CD4-positive, alpha-beta memory T cell (primary cell): ENCODE results near the gene SLC25A25. TPM values are rescaled to one million over a fixed set of nuclear protein-coding genes. Genes with fewer than 3 reads are reported as not detected.

Experiments
- CTCF ChIA-PET: fragments of 350-600 bp; sonication (Branson Sonifier 250); formaldehyde crosslinking; loops from one replicate; lab custom pipeline; 2021; ENCODE audit warnings: inconsistent platforms; ENCODE audit not compliant: partially characterized antibody; lab: Charles Lee
- POLR2A ChIA-PET: fragments of 350-600 bp; sonication (Branson Sonifier 250); formaldehyde crosslinking; loops from one replicate; lab custom pipeline; 2021; ENCODE audit not compliant: partially characterized antibody; lab: Charles Lee
- DNase-seq, 5 donors: peaks; one replicate each; pipeline versions ENCODE4 v3.0.0 to v3.0.0-alpha.2; 2020 to 2022; ENCODE audit warnings: mixed read lengths in 1 of 5
- H3K27ac ChIP-seq: one replicate; pipeline ENCODE4 v1.7.0; 2013; ENCODE audit warnings: low read depth, low read length
- H3K27me3 ChIP-seq: 2 replicates; pipeline ENCODE4 v1.7.0; 2013; ENCODE audit warnings: mild to moderate bottlenecking, low read length, moderate library complexity; ENCODE audit not compliant: insufficient read depth
- H3K36me3 ChIP-seq: 2 replicates; pipeline ENCODE4 v1.7.0; 2013; ENCODE audit warnings: mild to moderate bottlenecking, low read length, moderate library complexity; ENCODE audit not compliant: insufficient read depth
- H3K4me1 ChIP-seq: 2 replicates; pipeline ENCODE4 v1.7.0; 2013; ENCODE audit warnings: mild to moderate bottlenecking, low read length, moderate library complexity; ENCODE audit not compliant: insufficient read depth
- H3K4me3 ChIP-seq, 2 donors: one replicate each; pipeline ENCODE4 v1.7.0; 2013; ENCODE audit warnings: low read length in 2 of 2, mild to moderate bottlenecking in 1 of 2
- H3K9me3 ChIP-seq, 2 donors: one replicate each; pipeline ENCODE4 v1.7.0; 2013; ENCODE audit warnings: low read length in 2 of 2, control low read depth in 1 of 2; ENCODE audit not compliant: control insufficient read depth in 1 of 2
- H3K27ac Mint-ChIP-seq, 7 donors: one replicate each; pipeline ENCODE4 v1.8.0; 2020 to 2021; ENCODE audit warnings: mixed read lengths in 7 of 7, mild to moderate bottlenecking in 6 of 7, inconsistent platforms in 3 of 7, moderate library complexity in 3 of 7
- H3K27me3 Mint-ChIP-seq, 2 donors: one replicate each; pipeline ENCODE4 v1.8.0; 2020 to 2021; ENCODE audit warnings: mixed read lengths in 2 of 2
- H3K36me3 Mint-ChIP-seq, 2 donors: one replicate each; pipeline ENCODE4 v1.8.0; 2020 to 2021; ENCODE audit warnings: mixed read lengths in 2 of 2, inconsistent platforms in 1 of 2, mild to moderate bottlenecking in 1 of 2
- H3K4me1 Mint-ChIP-seq, 4 donors: one replicate each; pipeline ENCODE4 v1.8.0; 2020 to 2021; ENCODE audit warnings: mixed read lengths in 4 of 4, mild to moderate bottlenecking in 1 of 4
- H3K4me3 Mint-ChIP-seq, 8 donors: one replicate each; pipeline ENCODE4 v1.8.0; 2020 to 2021; ENCODE audit warnings: mixed read lengths in 8 of 8, mild to moderate bottlenecking in 7 of 8, moderate library complexity in 6 of 8, inconsistent platforms in 3 of 8
- H3K9me3 Mint-ChIP-seq, 8 donors: one replicate each; pipeline ENCODE4 v1.8.0; 2020 to 2021; ENCODE audit warnings: mixed read lengths in 8 of 8, mild to moderate bottlenecking in 5 of 8, inconsistent platforms in 3 of 8, moderate library complexity in 1 of 8
- intact Hi-C: fragments of 100-400 bp; cut with micrococcal nuclease; formaldehyde crosslinking; loops from one replicate; pipeline ENCODE4 v1.15.1; 2023
- polyA plus RNA-seq, 2 donors: library from polyadenylated mRNA; unstranded; fragments of 300-500 nt; fragmentation: Illumina TruSeq; gene quantifications; one replicate each; pipeline ENCODE4 v1.2.3, GENCODE V29; 2021
- total RNA-seq, 2 experiments: library from RNA; stranded (reverse); gene quantifications; one replicate each; pipeline ENCODE4 v1.2.3, GENCODE V29; 2021

The SLC25A25 gene
- total and polyA plus RNA-seq, 4 experiments from 2014 or later = 13.4 to 26.9 (median 19.8) TPM

- H3K4me1 Mint-ChIP-seq = peaks cover 36 to 64% (median 49%) of the 10 kb centered on the region in 4 donors
These were observed 10.7 kb downstream of the SLC25A25 start for GRCh38 chr9:128078504-128079434.

GRCh38 chr9:128080206-128080605 is 12.2 kb downstream of the SLC25A25 start:
- H3K27ac Mint-ChIP-seq = peak overlapping the region in 1 of 7 donors; percentile 36
- H3K36me3 ChIP-seq = no peaks in the 10 kb centered on the region
- POLR2A ChIA-PET = interaction anchor here (0.6 to 8.0 kb wide), 7 partner anchors 8 to 1782 kb away, joined by 3 to 63 read pairs (median 3); partner anchors contain the start of genes NAIF1 and SLC25A25
- peaks cover 19 to 28% of the 10 kb centered on the region in 2 donors for H3K36me3 Mint-ChIP-seq
- H3K27ac ChIP-seq = no peak overlapping the region
- H3K4me3 Mint-ChIP-seq = no peak overlapping the region
- no peaks in the 10 kb centered on the region for H3K9me3 Mint-ChIP-seq
- H3K9me3 ChIP-seq = no peaks in the 10 kb centered on the region
- no peaks in the 10 kb centered on the region for H3K27me3 Mint-ChIP-seq
- CTCF ChIA-PET = interaction anchor here (0.6 to 2.6 kb wide), 5 partner anchors 18 to 158 kb away, joined by 3 to 9 read pairs (median 3); no protein-coding TSS in a partner anchor
- H3K4me1 ChIP-seq = peaks cover 49% of the 10 kb centered on the region
- no peak for DNase-seq
- no peaks in the 10 kb centered on the region for H3K27me3 ChIP-seq
- H3K4me3 ChIP-seq = no peak overlapping the region
- peaks cover 38 to 60% (median 50%) of the 10 kb centered on the region in 4 donors for H3K4me1 Mint-ChIP-seq
- intact Hi-C loops = loop anchor here (1.0 to 5.0 kb wide), 3 partner anchors 8 to 123 kb away; no protein-coding TSS in a partner anchor

More at GRCh38 chr9:128078504-128079434, 10.7 kb downstream of the SLC25A25 start:
- H3K9me3 ChIP-seq = no peaks in the 10 kb centered on the region
- peak overlapping the region; percentile 1 for H3K27ac ChIP-seq
- no peak for DNase-seq
- peak overlapping the region; percentile 70 to 91 (median 82) for H3K27ac Mint-ChIP-seq
- H3K4me3 Mint-ChIP-seq = peak overlapping the region in 7 of 8 donors; percentile 43 to 68 (median 62)
- H3K27me3 Mint-ChIP-seq = no peaks in the 10 kb centered on the region
- POLR2A ChIA-PET = interaction anchor here (0.9 to 8.0 kb wide), 5 partner anchors 9 to 45 kb away, joined by 3 to 63 read pairs (median 5); partner anchors contain the start of genes NAIF1 and SLC25A25
- peaks cover 11 to 21% of the 10 kb centered on the region in 2 donors for H3K36me3 Mint-ChIP-seq
- intact Hi-C loops = no loop called here
- CTCF ChIA-PET = interaction anchor here (0.6 to 3.4 kb wide), 10 partner anchors 11 to 209 kb away, joined by 3 to 10 read pairs (median 6); no protein-coding TSS in a partner anchor
- H3K27me3 ChIP-seq = no peaks in the 10 kb centered on the region
- no peaks in the 10 kb centered on the region for H3K9me3 Mint-ChIP-seq
- H3K4me1 ChIP-seq = peaks cover 58% of the 10 kb centered on the region
- H3K4me3 ChIP-seq = no peak overlapping the region
- H3K36me3 ChIP-seq = no peaks in the 10 kb centered on the region

GRCh38 chr9:128081056-128081455 is 13.0 kb downstream of the SLC25A25 start:
- Mint-ChIP-seq H3K4me3 (peak overlapping the region in 1 of 8 donors; percentile 22), H3K27me3 (no peaks in the 10 kb centered on the region), H3K9me3 (no peaks in the 10 kb centered on the region), H3K27ac (peak overlapping the region; percentile 3 to 83 (median 57)), H3K36me3 (peaks cover 19 to 34% of the 10 kb centered on the region in 2 donors), H3K4me1 (peaks cover 42 to 67% (median 54%) of the 10 kb centered on the region in 4 donors)
- no peak overlapping the region for H3K4me3 ChIP-seq
- CTCF ChIA-PET = interaction anchor here (0.8 to 3.2 kb wide), 4 partner anchors 9 to 159 kb away, joined by 3 to 15 read pairs (median 4); no protein-coding TSS in a partner anchor
- no peaks in the 10 kb centered on the region for H3K36me3 ChIP-seq
- H3K27ac ChIP-seq = no peak overlapping the region
- intact Hi-C loops = loop anchor here (5.0 kb wide), 2 partner anchors 44 to 124 kb away; no protein-coding TSS in a partner anchor
- H3K9me3 ChIP-seq = no peaks in the 10 kb centered on the region
- no peak for DNase-seq
- peaks cover 52% of the 10 kb centered on the region for H3K4me1 ChIP-seq
- no peaks in the 10 kb centered on the region for H3K27me3 ChIP-seq
- POLR2A ChIA-PET = interaction anchor here (0.6 to 8.0 kb wide), 4 partner anchors 9 to 27 kb away, joined by 3 to 63 read pairs (median 4); partner anchors contain the start of genes NAIF1 and SLC25A25

- Histone ChIP-seq H3K4me1 (peaks cover 52% of the 10 kb centered on the region), H3K36me3 (no peaks in the 10 kb centered on the region), H3K27ac (no peak overlapping the region), H3K27me3 (no peaks in the 10 kb centered on the region), H3K9me3 (no peaks in the 10 kb centered on the region), H3K4me3 (no peak overlapping the region)
- POLR2A ChIA-PET = interaction anchor here (1.4 to 8.0 kb wide), 3 partner anchors 10 to 16 kb away, joined by 3 to 63 read pairs (median 10); partner anchors contain the start of genes NAIF1 and SLC25A25
- peaks cover 14 to 34% of the 10 kb centered on the region in 2 donors for H3K36me3 Mint-ChIP-seq
- H3K27ac Mint-ChIP-seq = peak overlapping the region; percentile 43 to 75 (median 71)
- peaks cover 38 to 61% (median 50%) of the 10 kb centered on the region in 4 donors for H3K4me1 Mint-ChIP-seq
- no peaks in the 10 kb centered on the region for H3K27me3 Mint-ChIP-seq
- CTCF ChIA-PET = interaction anchor here (1.0 to 3.2 kb wide), 5 partner anchors 10 to 138 kb away, joined by 3 to 15 read pairs (median 5); no protein-coding TSS in a partner anchor
- intact Hi-C loops = loop anchor here (5.0 kb wide), 2 partner anchors 45 to 125 kb away; no protein-coding TSS in a partner anchor
- no peaks in the 10 kb centered on the region for H3K9me3 Mint-ChIP-seq
- DNase-seq = no peak
- peak overlapping the region in 1 of 8 donors; percentile 15 for H3K4me3 Mint-ChIP-seq
These were observed 14.1 kb downstream of the SLC25A25 start for GRCh38 chr9:128082151-128082550.

- Mint-ChIP-seq H3K36me3 (peaks cover 14 to 32% of the 10 kb centered on the region in 2 donors), H3K27ac (peak overlapping the region in 2 of 7 donors; percentile 40 to 74), H3K4me1 (peaks cover 38 to 60% (median 48%) of the 10 kb centered on the region in 4 donors), H3K4me3 (no peak overlapping the region), H3K9me3 (no peaks in the 10 kb centered on the region), H3K27me3 (no peaks in the 10 kb centered on the region)
- Histone ChIP-seq H3K4me3 (no peak overlapping the region), H3K27me3 (no peaks in the 10 kb centered on the region), H3K4me1 (peaks cover 57% of the 10 kb centered on the region), H3K27ac (no peak overlapping the region), H3K9me3 (no peaks in the 10 kb centered on the region), H3K36me3 (no peaks in the 10 kb centered on the region)
- DNase-seq = no peak
- intact Hi-C loops = loop anchor here (2.0 to 5.0 kb wide), 3 partner anchors 16 to 127 kb away; partner anchors contain the start of gene SLC25A25
- ChIA-PET CTCF (interaction anchor here (0.6 to 2.1 kb wide), 13 partner anchors 12 to 142 kb away, joined by 3 to 14 read pairs (median 3); no protein-coding TSS in a partner anchor), POLR2A (interaction anchor here (0.8 kb wide), 1 partner anchor 12 kb away, joined by 4 read pairs; no protein-coding TSS in a partner anchor)
These were observed 16.7 kb downstream of the SLC25A25 start for GRCh38 chr9:128084746-128085145.

- no peaks in the 10 kb centered on the region for H3K9me3 ChIP-seq
- no peaks in the 10 kb centered on the region for H3K27me3 ChIP-seq
- peaks cover 53% of the 10 kb centered on the region for H3K4me1 ChIP-seq
- Mint-ChIP-seq H3K27me3 (no peaks in the 10 kb centered on the region), H3K4me3 (no peak overlapping the region), H3K4me1 (peaks cover 38 to 64% (median 50%) of the 10 kb centered on the region in 4 donors), H3K27ac (peak overlapping the region in 5 of 7 donors; percentile 22 to 85 (median 38)), H3K36me3 (peaks cover 17 to 32% of the 10 kb centered on the region in 2 donors), H3K9me3 (no peaks in the 10 kb centered on the region)
- no peak overlapping the region for H3K27ac ChIP-seq
- ChIA-PET POLR2A (interaction anchor here (1.5 kb wide), 1 partner anchor 107 kb away, joined by 4 read pairs; no protein-coding TSS in a partner anchor), CTCF (interaction anchor here (2.1 kb wide), 1 partner anchor 14 kb away, joined by 14 read pairs; no protein-coding TSS in a partner anchor)
- no peak for DNase-seq
- H3K36me3 ChIP-seq = no peaks in the 10 kb centered on the region
- H3K4me3 ChIP-seq = no peak overlapping the region
- intact Hi-C loops = loop anchor here (2.0 kb wide), 1 partner anchor 17 kb away; the partner anchor contains the start of gene SLC25A25
These were observed 17.9 kb downstream of the SLC25A25 start for GRCh38 chr9:128085943-128086342.
